Psoas muscle (tissue), 8 donors: ENCODE results near the gene HOXD1. TPM values are rescaled to one million over a fixed set of nuclear protein-coding genes. Genes with fewer than 3 reads are reported as not detected.

Source experiments
- ATAC-seq, 4 donors: fragments of 200-7000 bp; cut with Tn5 transposase; one replicate each; pipeline ENCODE4 v1.9.1; 2020; ENCODE audit warnings: moderate library complexity in 3 of 4, mild to moderate bottlenecking in 2 of 4
- DNase-seq, 2 donors: peaks; one replicate each; pipeline ENCODE4 v3.0.0-alpha.2; 2020
- H3K27ac ChIP-seq: fragments of 200-600 bp; one replicate; pipeline ENCODE4 v1.8.0; 2022
- H3K27me3 ChIP-seq, 3 donors: fragments of 200-600 bp in 1 of 3; one replicate each; pipeline versions ENCODE4 v1.6.1 to v1.8.0; 2013 to 2022; ENCODE audit warnings: low read length in 2 of 3, mild to moderate bottlenecking in 2 of 3, moderate library complexity in 1 of 3; ENCODE audit not compliant: insufficient read depth in 3 of 3
- H3K36me3 ChIP-seq, 2 donors: fragments of 200-600 bp in 1 of 2; one replicate each; pipeline versions ENCODE4 v1.6.1 to v1.8.0; 2013 to 2022; ENCODE audit warnings: low read depth in 1 of 2, mild to moderate bottlenecking in 1 of 2, moderate library complexity in 1 of 2; ENCODE audit not compliant: insufficient read depth in 1 of 2
- H3K4me1 ChIP-seq: fragments of 200-600 bp; one replicate; pipeline ENCODE4 v1.8.0; 2022
- H3K4me3 ChIP-seq: fragments of 200-600 bp; one replicate; pipeline ENCODE4 v1.8.0; 2022; ENCODE audit warnings: mild to moderate bottlenecking
- H3K9me3 ChIP-seq: fragments of 200-600 bp; one replicate; pipeline ENCODE4 v1.8.0; 2022
- WGBS, 3 donors: extraction: QIAGEN DNeasy Blood & Tissue Kit; methylation state at CpG; one replicate each; pipeline versions ENCODE4 v1.1.6 to v1.1.7; 2013; 5-methylcytosine and 5-hydroxymethylcytosine counted together
- intact Hi-C, 2 donors: fragments of 100-400 bp; cut with DNase I; formaldehyde crosslinking; loops; one replicate each; pipeline versions ENCODE4 v1.11.0 to v1.14.2; 2022
- polyA plus RNA-seq, 3 donors: library from polyadenylated mRNA; stranded (reverse); fragments of 200-250 nt; gene quantifications; one replicate each; pipeline ENCODE4 v1.2.3, GENCODE V29; 2013
- total RNA-seq, 4 donors: library from RNA; stranded (reverse); fragmentation: NEBNext Ultra II Directional in 2 of 4; extraction: Animal tissue kit (Norgen Biotek cat#: 25700) in 2 of 4; gene quantifications; one replicate each; pipeline versions ENCODE4 v1.2.1 to v1.2.4, GENCODE V29; 2021 to 2023
- TF ChIP-seq, protein P1 (sequence below): fragments of 200-600 bp; IDR thresholded peaks from one replicate; pipeline ENCODE4 v1.8.0; 2022; ENCODE audit warnings: antibody characterized with exemption
- donor health status: healthy with polysubstance abuse.
- donor health status: DM: no; HTN: no; CAD: no; lungs with moderate emphysema.
- donor health status: Bipolar disorder and iron deficiency.
- donor health status: healthy.
- donor health status: DM: yes; HTN: yes; CAD: no.
- donor health status: DM: no; HTN: no; CAD: no.
- donor health status: DM: no; HTN: no; CAD: no.
- donor health status: DM: yes; HTN: yes; CAD: no.

Gene HOXD1
- total and polyA plus RNA-seq, 7 donors, result 0.12 to 0.79 (median 0.16) TPM; not detected in 3

DNA sequence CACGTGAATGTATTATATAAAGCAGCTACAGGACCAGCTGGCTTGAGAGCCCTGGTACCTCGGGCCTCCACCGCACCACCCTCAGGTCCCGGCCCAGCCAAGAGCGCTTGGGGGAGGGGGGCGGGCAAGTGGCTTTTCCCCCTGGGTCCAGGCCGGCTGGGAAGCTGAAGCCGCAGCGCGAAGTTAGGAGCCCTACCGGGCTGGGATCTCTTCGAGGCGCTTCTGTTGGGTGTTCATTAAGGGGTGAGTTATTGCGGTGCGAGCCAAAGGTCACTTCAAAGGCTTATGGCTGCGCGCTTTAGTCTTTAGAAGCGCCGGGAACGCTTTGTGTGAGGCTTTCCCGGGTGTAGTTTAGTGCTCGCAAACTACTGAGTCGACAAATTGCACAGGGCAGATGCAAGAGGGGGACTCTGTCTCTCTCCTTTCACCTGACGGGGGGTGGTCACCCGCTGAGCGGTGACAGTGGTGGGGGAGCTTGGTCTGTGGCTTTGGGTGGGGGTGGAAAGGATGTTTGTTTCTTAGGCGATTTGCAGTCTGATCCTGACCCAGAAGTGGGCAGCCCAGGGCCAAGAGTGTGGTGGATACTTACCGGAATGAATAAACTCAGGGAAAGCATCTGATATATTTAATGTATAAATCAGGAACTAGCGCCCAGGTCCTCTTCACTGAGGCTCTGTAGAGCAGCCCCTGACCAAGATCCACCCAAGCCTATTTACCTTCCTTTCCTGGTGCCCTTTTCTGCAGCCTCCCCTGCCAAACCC, 25.4 kb upstream of the HOXD1 start:
- DNase-seq (no peak), ATAC-seq (peak in 1 of 4 donors; percentile 21)
- peaks cover 0 to 7% (median 4%) of the 10 kb centered on the region in 3 donors for H3K27me3 ChIP-seq
- H3K27ac ChIP-seq, result no peak overlapping the region
- H3K4me3 ChIP-seq, result no peak overlapping the region
- TF ChIP-seq, protein P1, sequence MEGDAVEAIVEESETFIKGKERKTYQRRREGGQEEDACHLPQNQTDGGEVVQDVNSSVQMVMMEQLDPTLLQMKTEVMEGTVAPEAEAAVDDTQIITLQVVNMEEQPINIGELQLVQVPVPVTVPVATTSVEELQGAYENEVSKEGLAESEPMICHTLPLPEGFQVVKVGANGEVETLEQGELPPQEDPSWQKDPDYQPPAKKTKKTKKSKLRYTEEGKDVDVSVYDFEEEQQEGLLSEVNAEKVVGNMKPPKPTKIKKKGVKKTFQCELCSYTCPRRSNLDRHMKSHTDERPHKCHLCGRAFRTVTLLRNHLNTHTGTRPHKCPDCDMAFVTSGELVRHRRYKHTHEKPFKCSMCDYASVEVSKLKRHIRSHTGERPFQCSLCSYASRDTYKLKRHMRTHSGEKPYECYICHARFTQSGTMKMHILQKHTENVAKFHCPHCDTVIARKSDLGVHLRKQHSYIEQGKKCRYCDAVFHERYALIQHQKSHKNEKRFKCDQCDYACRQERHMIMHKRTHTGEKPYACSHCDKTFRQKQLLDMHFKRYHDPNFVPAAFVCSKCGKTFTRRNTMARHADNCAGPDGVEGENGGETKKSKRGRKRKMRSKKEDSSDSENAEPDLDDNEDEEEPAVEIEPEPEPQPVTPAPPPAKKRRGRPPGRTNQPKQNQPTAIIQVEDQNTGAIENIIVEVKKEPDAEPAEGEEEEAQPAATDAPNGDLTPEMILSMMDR, result no peak
- H3K36me3 ChIP-seq, result no peaks in the 10 kb centered on the region
- WGBS, 3 donors, result 44 to 61% (median 52%) methylated on average over 29 of the region's 29 CpGs
- H3K4me1 ChIP-seq, result no peaks in the 10 kb centered on the region
- intact Hi-C loops, result no loop called here
- H3K9me3 ChIP-seq, result no peaks in the 10 kb centered on the region

DNA sequence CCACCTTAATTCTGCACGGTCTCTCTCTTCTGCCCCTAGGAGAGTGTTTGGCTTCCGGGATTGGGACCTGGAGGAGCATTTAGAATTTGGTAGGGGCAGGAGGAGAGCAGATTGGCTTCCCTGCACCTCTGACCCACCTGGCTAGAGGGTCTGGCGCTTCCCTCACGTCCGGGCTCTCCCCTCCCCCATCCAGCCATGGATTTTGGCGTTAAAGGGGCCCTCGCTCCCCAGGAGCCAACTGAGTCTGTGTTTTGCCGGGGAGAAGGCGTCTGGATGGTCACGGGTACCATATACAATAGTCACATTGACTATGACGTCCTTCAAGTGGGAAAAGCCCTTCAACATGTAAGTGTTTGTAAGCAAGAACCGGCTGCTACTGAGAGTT, 24.8 kb upstream of the HOXD1 start:
- TF ChIP-seq, protein P1, result no peak
- ATAC-seq, result no peak
- Histone ChIP-seq H3K27me3 (peaks cover 0 to 7% (median 2%) of the 10 kb centered on the region in 3 donors), H3K4me3 (no peak overlapping the region), H3K9me3 (no peaks in the 10 kb centered on the region), H3K4me1 (no peaks in the 10 kb centered on the region), H3K36me3 (no peaks in the 10 kb centered on the region), H3K27ac (no peak overlapping the region)
- WGBS, 3 donors, result 71 to 80% (median 73%) methylated on average over 12 of the region's 12 CpGs
- no peak for DNase-seq
- intact Hi-C loops, result no loop called here

DNA sequence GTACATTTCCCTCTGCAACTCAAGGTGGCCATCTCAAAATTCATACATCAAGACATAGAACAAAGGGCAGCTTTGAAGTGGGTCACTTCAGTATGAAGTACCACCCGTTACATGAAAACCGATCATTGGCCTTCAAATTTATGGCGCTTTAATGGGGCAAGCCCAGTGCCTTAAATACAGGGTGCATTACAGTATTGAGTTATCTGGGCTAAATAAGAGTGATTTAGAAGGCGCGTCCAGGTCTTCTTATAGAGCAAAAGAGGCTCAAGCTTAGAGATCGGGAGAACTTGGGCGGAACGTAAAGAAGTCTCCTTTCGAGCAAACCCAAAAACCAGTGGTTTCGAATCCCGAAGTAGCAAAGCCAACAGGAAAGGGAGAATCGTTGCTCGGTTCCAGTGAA, 24.3 kb upstream of the HOXD1 start:
- Histone ChIP-seq H3K27me3 (peaks cover 0 to 7% (median 2%) of the 10 kb centered on the region in 3 donors), H3K4me3 (no peak overlapping the region), H3K36me3 (no peaks in the 10 kb centered on the region), H3K9me3 (no peaks in the 10 kb centered on the region), H3K27ac (no peak overlapping the region), H3K4me1 (no peaks in the 10 kb centered on the region)
- DNase-seq (no peak), ATAC-seq (no peak)
- 75% methylated on average over 13 of the region's 13 CpGs for WGBS, 3 donors
- intact Hi-C loops, result no loop called here
- TF ChIP-seq, protein P1, result no peak

DNA sequence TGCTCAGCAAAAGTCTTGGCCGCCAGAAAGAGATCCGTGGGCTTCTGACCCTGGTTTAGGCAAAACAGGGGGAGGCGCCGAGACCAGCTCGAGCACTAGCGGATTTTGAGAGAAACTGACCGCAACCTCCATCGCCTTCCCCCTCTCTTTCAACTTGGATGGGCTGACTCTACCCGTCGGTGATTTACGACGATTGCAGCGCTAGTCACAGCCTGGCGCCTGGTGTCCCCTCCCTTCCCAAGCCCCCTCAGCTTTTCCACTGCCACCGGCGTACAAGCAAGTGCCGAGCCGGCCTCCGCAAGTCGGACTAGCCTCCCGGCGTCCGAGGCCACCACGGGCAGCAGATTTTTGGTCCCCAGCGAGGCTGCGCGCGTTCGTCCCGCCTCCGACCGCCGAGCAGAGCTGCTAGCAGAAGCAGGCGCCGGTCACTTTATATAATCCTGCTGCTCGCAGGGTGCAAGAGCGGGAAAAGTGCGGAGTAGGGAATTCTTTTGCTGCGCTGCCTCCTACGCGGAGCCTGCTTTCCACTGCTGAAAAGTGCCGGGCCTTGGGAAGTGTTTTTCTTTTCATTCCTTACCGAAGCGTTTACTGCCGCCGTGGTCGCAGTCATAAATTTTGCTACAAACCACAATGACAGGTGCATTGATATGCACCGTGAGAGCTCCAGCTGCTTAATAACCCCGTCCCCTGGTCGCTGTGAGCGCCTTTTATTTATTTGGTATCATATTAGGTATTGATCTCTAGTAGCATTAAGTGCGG, 23.7 kb upstream of the HOXD1 start:
- intact Hi-C loops, result no loop called here
- H3K36me3 ChIP-seq, result no peaks in the 10 kb centered on the region
- ATAC-seq (no peak), DNase-seq (no peak)
- no peaks in the 10 kb centered on the region for H3K4me1 ChIP-seq
- H3K9me3 ChIP-seq, result no peaks in the 10 kb centered on the region
- H3K4me3 ChIP-seq, result no peak overlapping the region
- TF ChIP-seq, protein P1, result no peak
- WGBS, 3 donors, result 47 to 50% (median 48%) methylated on average over 52 of the region's 52 CpGs
- H3K27me3 ChIP-seq, result peaks cover 0 to 7% (median 2%) of the 10 kb centered on the region in 3 donors
- no peak overlapping the region for H3K27ac ChIP-seq
